Neural progenitor cell (in vitro differentiated cells): ENCODE results near the gene HCFC1. TPM values are rescaled to one million over a fixed set of nuclear protein-coding genes. Genes with fewer than 3 reads are reported as not detected.

Experiments
- DNase-seq: peaks from one replicate; pipeline ENCODE4 v3.0.0-alpha.2; 2016; ENCODE audit warnings: low spot score
- H2AFZ ChIP-seq: fragments of 200-600 bp; sonication (generic); replicated peaks from 2 replicates; pipeline ENCODE4 v1.6.1; 2016; ENCODE audit warnings: antibody characterized with exemption
- H3F3A ChIP-seq: fragments of 200-600 bp; sonication (generic); 2 replicates; pipeline ENCODE4 v1.6.1; 2016; ENCODE audit warnings: antibody characterized with exemption, low read depth
- H3K27ac ChIP-seq: fragments of 200-600 bp; sonication (generic); 2 replicates; pipeline ENCODE4 v1.5.1; 2016; ENCODE audit warnings: mild to moderate bottlenecking
- H3K27me3 ChIP-seq: fragments of 200-600 bp; sonication (generic); 2 replicates; pipeline ENCODE4 v1.6.1; 2016; ENCODE audit warnings: mild to moderate bottlenecking, moderate library complexity
- H3K36me3 ChIP-seq: fragments of 200-600 bp; sonication (generic); 2 replicates; pipeline ENCODE4 v1.5.1; 2016
- H3K4me1 ChIP-seq: fragments of 200-600 bp; sonication (generic); 2 replicates; pipeline ENCODE4 v1.6.1; 2016; ENCODE audit warnings: mixed run types
- H3K4me2 ChIP-seq: fragments of 200-600 bp; sonication (generic); 2 replicates; pipeline ENCODE4 v1.6.1; 2016
- H3K4me3 ChIP-seq: fragments of 200-600 bp; sonication (generic); 2 replicates; pipeline ENCODE4 v1.5.1; 2016
- H3K79me2 ChIP-seq: fragments of 200-600 bp; sonication (generic); 2 replicates; pipeline ENCODE4 v1.6.1; 2016; ENCODE audit warnings: low read depth
- H3K9ac ChIP-seq: fragments of 200-600 bp; sonication (generic); 2 replicates; pipeline ENCODE4 v1.6.1; 2016
- H3K9me3 ChIP-seq: fragments of 200-600 bp; sonication (generic); 2 replicates; pipeline ENCODE4 v1.5.1; 2016; ENCODE audit warnings: low read depth
- H4K20me1 ChIP-seq: fragments of 200-600 bp; sonication (generic); 2 replicates; pipeline ENCODE4 v1.6.1; 2016; ENCODE audit warnings: low read depth
- H3K27ac Mint-ChIP-seq: 3 replicates; pipeline ENCODE4 v1.8.0; 2021; ENCODE audit warnings: mixed read lengths
- H3K27me3 Mint-ChIP-seq: 2 replicates; pipeline ENCODE4 v1.8.0; 2022; ENCODE audit warnings: low read depth, mild to moderate bottlenecking, inconsistent platforms, moderate library complexity, mixed read lengths; ENCODE audit not compliant: insufficient read depth
- H3K36me3 Mint-ChIP-seq: 3 replicates; pipeline ENCODE4 v1.8.0; 2021; ENCODE audit warnings: mixed read lengths
- H3K4me1 Mint-ChIP-seq: 3 replicates; pipeline ENCODE4 v1.8.0; 2021; ENCODE audit warnings: mixed read lengths
- H3K4me3 Mint-ChIP-seq: 3 replicates; pipeline ENCODE4 v1.8.0; 2021; ENCODE audit warnings: mild to moderate bottlenecking, moderate library complexity, mixed read lengths
- H3K9me3 Mint-ChIP-seq: 3 replicates; pipeline ENCODE4 v1.8.0; 2020; ENCODE audit warnings: mixed read lengths
- EZH2 ChIP-seq: fragments of 200-600 bp; sonication (generic); IDR thresholded peaks from 2 replicates; pipeline ENCODE4 v1.6.1; 2017; ENCODE audit warnings: antibody characterized with exemption, mild to moderate bottlenecking, moderate library complexity
- EZH2phosphoT487 ChIP-seq: fragments of 200-600 bp; sonication (generic); IDR thresholded peaks from 2 replicates; pipeline ENCODE4 v1.6.1; 2017; ENCODE audit warnings: antibody characterized with exemption
- total RNA-seq: library from RNA; depleted of rRNA; stranded (reverse); fragments of >200 nt; gene quantifications from 2 replicates; pipeline ENCODE4 v1.2.3, GENCODE V29; 2015; ENCODE audit warnings: low replicate concordance
- TF ChIP-seq, protein P1 (sequence below): fragments of 200-600 bp; sonication (generic); IDR thresholded peaks from 2 replicates; pipeline ENCODE4 v1.5.1; 2017; ENCODE audit warnings: antibody characterized with exemption, mild to moderate bottlenecking

Gene HCFC1
- total RNA-seq, 1 donor from 2014 or later, result 20.7 TPM

DNA sequence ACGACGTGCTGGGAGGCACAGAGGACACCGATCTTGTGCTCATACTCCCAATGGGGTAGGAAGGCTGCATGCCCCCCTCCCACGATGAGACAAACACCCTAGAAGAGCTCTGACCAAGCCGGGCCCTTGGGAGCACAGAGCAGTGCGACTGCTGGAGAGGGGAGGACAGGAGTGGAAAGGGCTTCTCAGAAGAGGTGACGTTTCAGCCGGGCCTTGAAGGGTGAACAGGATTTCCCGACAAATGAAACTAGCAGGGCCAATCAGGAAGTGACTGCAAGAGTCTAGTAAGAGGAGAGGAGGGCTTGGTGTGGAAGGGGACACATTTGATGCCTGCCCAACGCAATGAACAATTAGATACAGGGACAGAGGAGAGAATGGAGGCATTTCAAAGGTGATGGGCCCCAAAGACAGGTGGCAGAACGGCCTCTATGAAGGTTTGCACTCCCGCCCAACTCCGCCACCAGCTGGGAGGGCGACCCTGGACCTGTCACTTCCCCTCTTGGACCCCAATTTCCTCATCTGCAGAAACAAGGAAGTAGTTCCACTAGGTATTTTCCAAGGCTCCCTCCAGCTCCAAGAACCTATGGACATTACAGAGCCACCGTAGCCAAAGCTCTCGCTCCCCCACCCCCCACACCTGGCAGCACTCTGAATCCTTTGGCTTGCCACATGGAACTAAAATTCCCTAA is 3.9 kb downstream of the HCFC1 start:
- peaks cover 18% of the 10 kb centered on the region for H3K4me1 ChIP-seq
- peak overlapping the region; percentile 80 for H3K4me3 ChIP-seq
- H3K4me1 Mint-ChIP-seq, result peaks cover 36% of the 10 kb centered on the region
- no peaks in the 10 kb centered on the region for H3K9me3 ChIP-seq
- peaks cover 4% of the 10 kb centered on the region for H3K36me3 Mint-ChIP-seq
- DNase-seq, result no peak
- peaks cover 60% of the 10 kb centered on the region for H4K20me1 ChIP-seq
- H3K79me2 ChIP-seq, result peaks cover 78% of the 10 kb centered on the region
- H3K9ac ChIP-seq, result no peak overlapping the region
- H3K4me3 Mint-ChIP-seq, result peak overlapping the region; percentile 100
- TF ChIP-seq, protein P1, sequence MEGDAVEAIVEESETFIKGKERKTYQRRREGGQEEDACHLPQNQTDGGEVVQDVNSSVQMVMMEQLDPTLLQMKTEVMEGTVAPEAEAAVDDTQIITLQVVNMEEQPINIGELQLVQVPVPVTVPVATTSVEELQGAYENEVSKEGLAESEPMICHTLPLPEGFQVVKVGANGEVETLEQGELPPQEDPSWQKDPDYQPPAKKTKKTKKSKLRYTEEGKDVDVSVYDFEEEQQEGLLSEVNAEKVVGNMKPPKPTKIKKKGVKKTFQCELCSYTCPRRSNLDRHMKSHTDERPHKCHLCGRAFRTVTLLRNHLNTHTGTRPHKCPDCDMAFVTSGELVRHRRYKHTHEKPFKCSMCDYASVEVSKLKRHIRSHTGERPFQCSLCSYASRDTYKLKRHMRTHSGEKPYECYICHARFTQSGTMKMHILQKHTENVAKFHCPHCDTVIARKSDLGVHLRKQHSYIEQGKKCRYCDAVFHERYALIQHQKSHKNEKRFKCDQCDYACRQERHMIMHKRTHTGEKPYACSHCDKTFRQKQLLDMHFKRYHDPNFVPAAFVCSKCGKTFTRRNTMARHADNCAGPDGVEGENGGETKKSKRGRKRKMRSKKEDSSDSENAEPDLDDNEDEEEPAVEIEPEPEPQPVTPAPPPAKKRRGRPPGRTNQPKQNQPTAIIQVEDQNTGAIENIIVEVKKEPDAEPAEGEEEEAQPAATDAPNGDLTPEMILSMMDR, result no peak
- TF ChIP-seq EZH2 (no peak), EZH2phosphoT487 (no peak)
- no peaks in the 10 kb centered on the region for H3K9me3 Mint-ChIP-seq
- no peak overlapping the region for H2AFZ ChIP-seq
- peaks cover 21% of the 10 kb centered on the region for H3K27me3 Mint-ChIP-seq
- no peak overlapping the region for H3K27ac ChIP-seq
- peaks cover 26% of the 10 kb centered on the region for H3F3A ChIP-seq
- peak overlapping the region; percentile 38 for H3K27ac Mint-ChIP-seq
- no peaks in the 10 kb centered on the region for H3K36me3 ChIP-seq
- peak overlapping the region; percentile 79 for H3K4me2 ChIP-seq
- no peaks in the 10 kb centered on the region for H3K27me3 ChIP-seq

DNA sequence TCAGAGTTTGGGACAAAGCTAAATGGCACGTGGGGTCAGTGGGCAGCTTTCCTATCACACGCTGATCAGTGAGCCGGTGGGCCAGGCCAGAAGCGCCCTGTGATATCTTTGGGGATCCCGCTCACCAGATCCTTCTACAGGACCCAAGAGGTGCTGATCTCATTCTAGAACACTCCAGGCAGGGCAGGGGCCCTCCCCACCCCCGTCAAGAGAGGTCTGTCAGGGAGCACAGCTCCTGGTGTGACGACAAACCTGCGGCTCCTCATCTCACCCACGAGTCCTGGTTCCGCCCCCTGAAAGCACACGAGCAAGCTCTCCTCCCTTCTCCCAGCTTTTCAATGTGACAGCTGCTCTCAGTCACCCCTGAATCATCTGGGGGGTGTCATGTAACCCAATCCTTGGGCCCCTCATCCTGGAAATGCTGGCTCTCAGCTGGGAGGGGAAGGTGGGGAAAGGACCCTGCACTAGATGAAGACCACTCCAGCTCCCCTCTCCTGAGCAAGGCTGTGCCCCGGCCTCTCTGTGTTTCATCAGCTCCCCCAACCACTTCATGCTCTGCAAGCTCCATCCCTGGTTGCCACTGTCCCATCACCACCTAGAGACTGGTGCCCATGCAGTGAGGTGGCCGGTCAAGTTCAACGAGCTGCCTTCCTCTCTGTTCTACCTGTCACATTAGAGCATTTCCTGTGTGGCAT is 4.6 kb downstream of the HCFC1 start:
- Histone ChIP-seq H3K4me1 (peaks cover 18% of the 10 kb centered on the region), H3K27ac (no peak overlapping the region), H3K9me3 (no peaks in the 10 kb centered on the region), H4K20me1 (peaks cover 60% of the 10 kb centered on the region), H3K79me2 (peaks cover 84% of the 10 kb centered on the region), H2AFZ (no peak overlapping the region), H3K9ac (no peak overlapping the region), H3K4me3 (no peak overlapping the region), H3K4me2 (peak overlapping the region; percentile 79), H3F3A (peaks cover 23% of the 10 kb centered on the region), H3K27me3 (no peaks in the 10 kb centered on the region), H3K36me3 (no peaks in the 10 kb centered on the region)
- H3K27ac Mint-ChIP-seq, result peak overlapping the region; percentile 38
- peaks cover 36% of the 10 kb centered on the region for H3K4me1 Mint-ChIP-seq
- H3K4me3 Mint-ChIP-seq, result peak overlapping the region; percentile 100
- no peaks in the 10 kb centered on the region for H3K9me3 Mint-ChIP-seq
- peaks cover 7% of the 10 kb centered on the region for H3K36me3 Mint-ChIP-seq
- TF ChIP-seq EZH2phosphoT487, result no peak
- TF ChIP-seq, protein P1, result no peak
- TF ChIP-seq EZH2, result no peak
- H3K27me3 Mint-ChIP-seq, result peaks cover 21% of the 10 kb centered on the region
- no peak for DNase-seq

DNA sequence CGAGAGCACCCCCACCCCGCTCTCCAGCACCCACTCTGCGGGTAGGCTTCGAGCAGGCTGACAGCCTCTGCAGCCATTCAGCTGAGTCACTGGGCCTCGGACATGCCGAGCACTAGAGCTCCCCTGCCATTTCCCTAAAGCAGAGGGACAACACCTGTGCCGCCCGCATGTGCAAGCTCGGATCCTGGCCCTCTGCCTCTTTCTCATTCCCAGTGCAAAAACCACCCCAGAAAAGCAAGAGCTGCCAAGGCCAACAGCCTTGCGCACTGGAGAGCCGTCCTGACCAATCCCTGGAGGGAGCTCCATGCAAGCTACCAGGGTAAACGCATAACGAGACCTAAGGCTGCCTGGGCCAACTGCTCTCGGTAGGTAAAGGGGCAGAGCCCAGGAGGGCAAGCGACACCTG is 5.3 kb downstream of the HCFC1 start:
- H3K36me3 ChIP-seq, result no peaks in the 10 kb centered on the region
- H3K9ac ChIP-seq, result no peak overlapping the region
- no peak overlapping the region for H3K4me2 ChIP-seq
- peaks cover 18% of the 10 kb centered on the region for H3K4me1 ChIP-seq
- H3K4me3 Mint-ChIP-seq, result peak overlapping the region; percentile 63
- no peak overlapping the region for H2AFZ ChIP-seq
- peaks cover 18% of the 10 kb centered on the region for H3K27me3 Mint-ChIP-seq
- H3F3A ChIP-seq, result peaks cover 16% of the 10 kb centered on the region
- H3K36me3 Mint-ChIP-seq, result peaks cover 6% of the 10 kb centered on the region
- H3K79me2 ChIP-seq, result peaks cover 84% of the 10 kb centered on the region
- no peaks in the 10 kb centered on the region for H3K9me3 Mint-ChIP-seq
- H3K27ac ChIP-seq, result no peak overlapping the region
- no peaks in the 10 kb centered on the region for H3K9me3 ChIP-seq
- DNase-seq, result no peak
- no peak overlapping the region for H3K4me3 ChIP-seq
- H4K20me1 ChIP-seq, result peaks cover 60% of the 10 kb centered on the region
- peak overlapping the region; percentile 87 for H3K27ac Mint-ChIP-seq
- peaks cover 36% of the 10 kb centered on the region for H3K4me1 Mint-ChIP-seq
- TF ChIP-seq EZH2 (no peak), EZH2phosphoT487 (no peak)
- TF ChIP-seq, protein P1, result no peak
- no peaks in the 10 kb centered on the region for H3K27me3 ChIP-seq
